ENCODE results near the gene LCLAT1.

The LCLAT1 gene

DNA sequence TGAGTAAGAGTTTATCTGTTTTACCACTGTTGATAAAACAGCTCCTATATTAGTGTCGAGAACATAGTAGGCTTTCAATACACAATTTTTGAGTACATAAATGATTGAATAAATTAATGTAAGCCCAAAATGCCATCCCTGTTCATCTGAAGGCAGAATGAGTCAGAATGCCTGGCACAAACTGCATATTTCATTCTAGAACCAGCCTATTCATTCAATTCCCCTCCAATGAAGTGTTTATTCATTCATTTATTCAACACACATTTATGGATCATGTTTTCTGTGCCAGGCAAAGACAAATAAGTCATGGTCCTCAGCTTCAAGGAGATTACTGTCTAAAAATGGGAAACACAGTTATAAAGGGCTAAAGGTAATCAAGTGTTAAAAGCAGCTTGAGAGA lies 22.8 kb upstream of the LCLAT1 start:
- DNase-seq = no peak

DNA sequence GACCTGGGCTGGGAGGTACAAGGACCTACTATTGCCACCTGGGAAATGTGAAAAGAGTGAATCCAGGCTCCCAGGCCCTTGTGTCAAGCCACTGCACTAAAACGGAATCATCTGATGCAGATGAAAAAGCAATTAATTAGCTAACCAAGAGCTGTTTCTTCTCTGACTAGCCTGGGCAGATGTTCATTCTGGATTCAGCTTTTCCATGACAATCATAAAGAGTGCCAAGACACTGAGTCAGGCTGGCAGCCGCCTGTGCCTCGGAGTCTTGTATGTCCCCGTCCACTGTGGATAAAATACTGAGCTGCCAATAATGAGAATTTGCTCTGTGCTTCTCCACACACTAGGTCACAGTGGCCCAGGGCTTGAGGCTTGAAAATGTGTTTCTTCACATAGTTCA lies 21.7 kb upstream of the LCLAT1 start:
- DNase-seq = peak; percentile 63

DNA sequence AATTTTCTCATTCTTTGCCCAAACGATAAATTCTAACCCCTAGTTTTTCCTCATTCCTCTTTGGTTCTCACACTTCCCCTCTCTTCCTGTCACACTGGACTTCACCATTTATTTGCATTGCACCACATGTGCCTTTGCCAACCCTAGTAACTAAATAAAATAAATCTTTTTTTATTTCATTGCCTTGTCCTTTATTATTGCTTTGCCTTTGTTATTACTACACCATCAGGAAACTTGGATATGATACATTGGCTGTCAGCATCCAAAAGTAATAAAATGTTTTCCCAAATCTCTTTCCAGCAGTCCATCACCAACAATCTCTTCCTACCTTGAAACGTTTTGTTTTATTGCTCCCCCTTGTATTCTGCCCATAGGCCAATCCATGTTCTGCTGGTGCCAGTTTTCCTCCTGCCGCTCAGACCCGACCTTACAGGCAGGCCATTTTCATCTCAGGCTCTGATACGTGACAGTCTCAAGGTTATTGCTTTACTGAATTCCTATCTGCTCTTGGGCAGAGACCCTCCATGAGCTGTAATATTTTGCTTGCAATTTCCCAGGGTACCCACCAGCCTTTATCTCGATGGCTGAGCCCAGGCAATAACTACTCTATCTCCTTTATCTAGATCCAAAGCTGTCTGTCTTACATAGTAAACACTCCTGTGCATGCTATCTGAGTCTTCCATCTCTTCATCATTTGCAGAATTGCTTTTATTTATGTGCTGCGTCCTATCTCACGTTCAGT lies 19.3 kb upstream of the LCLAT1 start:
- DNase-seq = no peak

DNA sequence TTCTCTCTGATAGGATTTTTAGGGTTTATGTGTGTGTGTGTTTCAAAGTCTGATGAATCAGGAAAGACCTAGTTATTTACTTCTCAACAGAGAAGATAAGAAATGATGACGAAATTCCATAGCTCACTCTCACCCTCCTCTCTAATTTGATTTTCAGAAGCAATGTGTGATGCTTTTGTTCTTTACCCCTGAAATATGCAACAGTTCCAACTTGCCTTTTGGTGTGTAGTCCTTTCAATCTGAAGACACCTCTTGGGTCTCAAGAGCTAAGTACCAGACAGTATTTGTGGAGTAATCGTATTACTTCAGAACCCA lies 18.7 kb upstream of the LCLAT1 start:
- DNase-seq = no peak

DNA sequence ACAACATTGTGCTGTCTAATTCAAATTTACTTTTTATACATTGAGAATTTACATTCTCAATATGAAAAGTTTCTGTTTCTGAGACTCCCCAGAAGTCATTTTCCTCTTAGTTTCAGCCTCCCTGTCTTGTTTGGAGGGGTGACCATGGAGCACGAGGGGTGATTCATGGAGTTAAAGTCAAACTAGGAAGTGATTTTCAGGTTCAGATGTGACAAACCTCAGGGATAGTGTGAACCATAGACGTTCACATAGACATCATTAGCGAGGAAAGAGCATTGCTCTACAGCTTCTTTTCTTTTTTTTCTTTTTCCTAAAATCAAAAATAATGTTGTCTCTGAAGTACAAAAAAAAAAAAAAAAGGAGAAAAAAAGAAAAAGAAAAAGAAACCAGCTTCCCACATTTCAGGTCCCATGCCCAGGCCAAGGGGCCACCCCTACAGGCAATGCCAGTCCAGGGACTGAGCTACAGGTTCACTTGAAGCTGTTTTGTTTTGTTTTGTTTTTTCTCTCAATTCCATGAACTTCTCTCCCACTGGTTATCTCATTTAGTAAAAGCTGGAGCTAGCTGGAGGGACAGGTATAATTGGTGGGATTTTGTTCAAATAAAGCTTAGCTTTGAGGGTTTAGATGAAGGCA lies 18.1 kb upstream of the LCLAT1 start:
- no peak for DNase-seq

DNA sequence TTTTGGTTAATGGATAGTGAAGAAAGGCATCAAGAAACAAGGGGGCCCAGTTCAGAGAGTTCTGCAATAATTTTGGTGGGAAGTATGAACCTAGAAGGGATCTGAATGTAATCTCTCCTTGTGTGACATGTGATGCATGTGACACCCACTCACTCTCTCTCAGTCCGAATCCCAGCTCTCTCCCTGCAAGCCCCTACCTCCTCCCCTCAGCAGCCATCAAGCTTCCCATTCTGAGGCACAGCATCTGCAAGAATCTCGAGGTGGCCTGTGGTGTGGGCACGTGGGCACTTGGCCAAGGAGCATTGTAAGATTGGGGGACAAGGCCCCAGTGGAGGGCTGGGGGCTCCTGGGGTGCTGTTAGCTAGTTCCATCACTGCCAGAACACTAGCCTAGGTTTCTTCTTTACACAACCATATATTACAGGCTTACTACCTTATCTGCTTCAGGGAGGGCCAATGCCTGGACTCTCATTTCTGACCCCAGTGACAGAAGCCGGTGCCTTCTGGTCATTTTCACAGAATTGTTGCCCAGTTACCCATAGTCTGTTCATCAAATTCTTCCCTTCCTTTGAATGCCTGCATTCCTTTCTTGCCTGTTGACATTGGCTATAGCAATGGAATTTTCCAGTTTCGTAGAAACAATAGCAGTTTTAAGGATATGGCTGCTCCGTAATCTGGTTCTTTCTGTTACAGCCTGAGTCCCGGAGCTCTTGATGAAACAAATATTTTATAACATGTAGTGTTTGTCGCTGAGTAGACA lies 13.3 kb upstream of the LCLAT1 start:
- no peak for DNase-seq

DNA sequence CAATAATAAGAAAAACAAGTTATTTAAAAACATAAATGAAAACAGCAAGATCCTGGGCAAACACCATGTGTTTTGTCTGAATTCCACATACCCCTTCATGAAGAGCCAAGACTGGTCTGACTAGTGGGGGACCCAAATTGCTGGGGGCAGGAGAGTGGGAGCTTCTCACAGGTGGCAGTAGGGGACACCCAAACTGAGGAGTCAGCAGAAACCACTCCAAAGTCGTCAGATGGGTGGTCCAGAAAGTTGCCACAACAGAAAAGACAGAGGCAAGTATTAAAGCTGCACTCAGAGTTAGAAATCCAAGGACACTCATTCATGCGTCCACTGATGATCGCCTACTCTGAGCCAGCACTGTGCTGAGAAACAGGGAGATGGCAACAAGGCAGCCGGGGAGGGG lies 12.3 kb upstream of the LCLAT1 start:
- no peak for DNase-seq

DNA sequence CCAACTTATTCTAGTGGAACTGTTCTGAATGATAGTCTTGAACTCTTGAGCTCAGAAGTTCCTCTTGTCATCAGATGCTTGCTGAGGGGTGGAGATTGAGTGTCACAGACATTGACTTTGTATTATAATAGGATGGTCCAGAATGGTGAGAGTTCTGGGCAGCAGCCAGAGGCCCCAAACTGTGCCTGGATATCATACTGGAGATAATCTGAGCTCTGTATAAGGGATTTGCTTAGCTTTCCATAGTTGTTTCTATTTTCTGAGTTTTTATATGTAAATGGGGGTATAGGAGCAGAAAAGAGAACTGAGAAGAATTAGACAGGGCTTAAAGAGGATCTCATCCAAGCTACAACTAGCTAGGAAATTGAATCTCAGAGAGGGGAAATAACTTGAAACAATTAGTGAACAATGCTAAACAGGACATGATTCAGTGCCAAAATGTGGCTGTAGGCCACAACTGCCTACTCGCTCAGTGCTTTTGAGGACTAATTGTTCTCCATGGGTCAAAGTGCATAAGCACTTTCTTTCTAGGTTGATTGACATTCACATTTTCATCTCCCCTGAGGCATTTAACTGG lies 10.1 kb upstream of the LCLAT1 start:
- DNase-seq = peak; percentile 48

DNA sequence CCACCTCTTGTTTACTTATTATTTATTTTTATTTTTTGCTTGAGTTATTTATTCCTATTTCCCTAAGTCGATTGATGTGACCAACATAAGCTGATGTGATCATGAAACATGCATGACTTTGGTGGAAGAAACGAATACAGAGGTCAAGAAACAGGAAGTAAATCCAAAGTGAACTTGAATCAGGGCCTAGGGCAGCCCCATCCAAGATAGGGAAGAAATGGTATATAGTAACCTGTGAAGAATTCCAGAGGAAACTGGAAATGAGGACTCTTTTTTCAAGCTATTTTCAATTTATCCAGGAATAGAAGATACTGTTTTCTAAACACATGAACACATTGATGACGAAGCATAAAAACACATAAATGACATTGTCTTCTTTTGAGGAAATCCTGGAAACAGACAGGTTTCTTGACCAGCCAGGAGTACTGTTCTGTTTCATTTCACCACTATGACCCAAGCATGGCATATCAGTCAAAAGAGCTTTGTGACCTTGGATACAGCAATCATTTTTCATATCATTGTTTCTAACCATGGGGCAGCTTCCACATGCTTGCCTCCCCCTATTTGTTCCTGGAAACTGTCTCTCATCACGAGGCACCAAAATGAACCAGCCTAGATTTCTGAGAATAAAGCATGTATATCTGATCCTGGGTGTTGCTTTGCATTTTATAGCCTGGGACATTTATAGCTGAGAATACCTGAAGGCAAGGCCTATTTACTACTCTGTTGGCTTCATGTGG lies 9.1 kb upstream of the LCLAT1 start:
- no peak for DNase-seq

DNA sequence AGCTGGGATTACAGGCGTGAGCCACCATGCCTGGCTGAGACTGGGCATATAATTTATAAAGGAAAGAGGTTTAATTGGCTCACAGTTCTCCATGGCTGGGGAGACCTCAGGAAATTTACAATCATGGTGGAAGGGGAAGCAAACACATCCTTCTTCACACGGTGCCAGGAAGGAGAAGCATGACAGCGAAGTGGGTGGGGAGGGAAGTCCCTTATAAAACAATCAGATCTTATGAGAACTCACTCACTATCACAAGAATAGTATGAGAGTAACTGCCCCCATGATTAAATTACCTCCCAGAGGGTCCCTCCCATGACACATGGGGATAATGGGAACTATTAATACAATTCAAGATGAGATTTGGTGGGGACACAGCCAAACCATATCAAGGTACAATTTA lies 7.8 kb upstream of the LCLAT1 start:
- DNase-seq = no peak

DNA sequence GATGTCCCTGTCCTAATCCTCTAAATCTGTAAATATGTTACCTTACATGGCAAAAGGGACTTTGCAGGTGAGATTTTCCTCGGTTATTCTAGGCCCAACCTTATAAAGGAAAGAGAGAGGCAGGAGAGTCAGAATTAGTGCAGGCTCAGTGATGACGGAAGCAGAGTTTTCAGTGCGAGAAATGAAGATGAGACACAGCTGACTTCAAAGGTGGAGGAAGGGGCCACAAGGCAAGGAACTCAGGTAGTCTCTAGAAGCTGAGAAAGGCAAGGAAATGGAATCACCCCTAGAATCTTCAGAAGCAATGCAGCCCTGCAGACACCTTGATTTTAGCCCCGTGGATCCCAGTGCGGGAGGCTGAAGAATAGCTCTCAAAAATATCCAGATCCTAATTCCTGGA lies 7.2 kb upstream of the LCLAT1 start:
- DNase-seq = no peak

DNA sequence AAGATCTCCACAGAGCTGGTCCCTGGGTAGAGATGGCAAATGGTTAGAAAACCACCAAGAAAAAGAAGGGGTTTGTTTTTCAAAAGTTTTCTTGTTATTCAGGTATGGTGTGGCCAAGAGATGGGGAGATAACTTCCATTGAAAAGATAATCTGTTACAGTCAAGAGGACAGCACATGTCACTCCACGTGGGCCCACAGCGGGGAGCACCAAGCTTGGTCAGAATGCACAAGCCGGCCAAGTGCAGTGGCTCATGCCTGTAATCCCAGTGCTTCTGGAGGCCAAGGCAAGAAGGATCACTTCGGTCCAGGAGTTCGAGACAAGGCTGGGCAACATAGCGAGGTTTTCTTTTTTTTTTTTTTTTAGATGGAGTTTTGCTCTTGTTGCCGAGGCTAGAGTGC lies 6.0 kb upstream of the LCLAT1 start:
- no peak for DNase-seq

DNA sequence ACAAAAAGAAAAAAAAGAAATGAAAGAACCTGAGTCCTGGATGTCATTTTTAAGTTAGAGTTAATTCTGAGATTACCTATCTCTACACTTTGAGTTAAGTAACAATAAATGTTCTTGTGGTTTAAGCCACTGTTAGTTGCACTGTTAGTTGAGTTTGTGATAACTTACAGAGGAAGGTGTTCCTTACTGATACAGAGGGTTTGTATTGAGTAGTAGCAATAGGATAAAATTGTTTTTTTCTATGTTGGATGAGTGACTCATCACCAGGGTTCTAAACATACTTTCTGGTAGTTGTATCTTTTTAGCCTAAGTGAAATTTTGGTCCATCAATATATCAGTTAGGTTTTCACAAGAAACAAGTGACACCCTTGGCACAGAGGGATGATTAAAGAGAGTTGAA lies 4.0 kb upstream of the LCLAT1 start:
- DNase-seq = no peak

DNA sequence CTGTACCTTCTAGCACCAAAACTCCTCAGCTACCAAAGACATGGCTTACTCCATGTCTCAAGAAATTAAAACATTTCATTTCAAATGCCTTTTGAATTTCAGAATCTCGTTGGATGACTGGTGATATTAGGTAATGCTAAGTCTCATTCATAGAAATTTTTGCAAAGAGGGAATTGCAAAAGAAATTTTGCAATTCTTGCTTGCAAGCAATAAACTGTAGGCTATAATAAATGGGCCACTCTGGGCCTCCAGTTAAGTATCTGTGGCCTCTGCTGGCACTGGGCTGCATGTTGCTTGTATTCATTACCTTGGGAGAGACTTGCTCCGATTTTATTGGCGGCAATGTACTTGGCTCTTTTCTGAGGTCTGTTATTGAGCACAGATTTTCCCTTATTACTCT lies 2.8 kb upstream of the LCLAT1 start:
- DNase-seq = peak; percentile 17

DNA sequence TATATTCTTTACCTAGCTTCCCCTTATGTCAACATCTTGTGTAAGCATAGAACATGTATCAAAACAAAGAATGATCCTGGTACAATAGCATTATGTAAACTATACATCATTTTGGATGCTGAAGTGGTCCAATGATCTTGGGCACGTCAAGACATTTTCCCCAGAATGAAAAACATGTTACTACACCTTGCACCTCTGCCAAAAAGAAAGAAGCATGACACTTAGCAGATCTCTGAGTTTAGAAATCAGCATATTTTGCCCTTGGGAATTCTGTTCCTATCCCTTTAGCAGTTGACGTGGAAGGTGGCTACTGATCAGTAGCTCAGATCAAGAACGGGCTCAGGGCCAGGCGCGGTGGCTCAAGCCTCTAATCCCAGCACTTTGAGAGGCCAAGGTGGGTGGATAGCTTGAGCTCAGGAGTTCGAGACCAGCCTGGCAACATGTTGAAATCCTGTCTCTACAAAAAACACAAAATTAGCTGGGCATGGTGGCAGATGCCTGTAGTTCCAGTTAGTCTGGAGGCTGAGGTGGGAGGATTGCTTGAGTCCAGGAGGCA lies 1.7 kb upstream of the LCLAT1 start:
- no peak for DNase-seq

DNA sequence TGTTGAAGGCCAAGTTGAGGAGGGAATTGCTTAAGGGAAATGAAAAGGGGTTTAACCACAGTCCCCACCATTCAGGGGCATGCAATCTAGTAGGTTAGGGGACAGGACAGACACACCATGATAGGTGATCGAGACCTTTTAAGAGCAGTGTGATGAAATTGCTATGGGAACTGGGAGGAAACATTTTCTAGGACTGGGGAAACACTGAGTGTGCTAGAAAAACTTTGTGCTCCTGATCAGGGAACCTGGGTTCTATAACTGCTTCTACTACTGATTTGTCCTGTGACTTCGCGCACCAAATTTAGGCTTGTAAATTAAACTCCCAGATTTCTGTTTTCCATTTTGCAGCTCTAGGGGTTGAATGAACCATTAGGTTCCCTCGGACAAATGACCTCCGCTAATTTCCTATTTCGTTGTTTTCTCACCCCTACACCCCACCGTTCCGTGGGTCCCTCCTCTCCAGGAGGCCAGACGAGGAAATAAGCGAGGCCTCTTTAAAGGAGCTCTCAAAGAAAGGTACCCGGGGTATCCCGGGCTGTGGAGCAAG lies 371 bp upstream of the LCLAT1 start:
- no peak for DNase-seq

DNA sequence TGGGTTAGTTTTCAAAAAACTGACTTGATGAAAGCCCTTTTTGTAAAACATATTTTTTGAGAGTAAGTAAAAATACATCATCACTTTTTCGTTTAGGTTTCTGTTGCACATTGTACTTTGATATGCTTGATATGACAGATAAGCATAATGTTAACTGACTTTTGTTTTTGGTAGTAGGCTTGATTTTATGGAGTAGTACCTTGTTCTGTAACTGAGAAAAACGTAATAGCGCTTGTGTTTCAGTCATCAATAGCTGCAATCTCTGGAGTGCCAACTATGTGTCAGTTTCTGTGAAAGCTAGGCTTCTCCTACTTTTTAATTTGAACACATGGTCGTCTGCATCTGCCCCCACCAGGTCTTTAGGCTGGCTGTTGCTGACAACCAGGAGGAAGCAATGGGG lies 1.3 kb downstream of the LCLAT1 start:
- no peak for DNase-seq

DNA sequence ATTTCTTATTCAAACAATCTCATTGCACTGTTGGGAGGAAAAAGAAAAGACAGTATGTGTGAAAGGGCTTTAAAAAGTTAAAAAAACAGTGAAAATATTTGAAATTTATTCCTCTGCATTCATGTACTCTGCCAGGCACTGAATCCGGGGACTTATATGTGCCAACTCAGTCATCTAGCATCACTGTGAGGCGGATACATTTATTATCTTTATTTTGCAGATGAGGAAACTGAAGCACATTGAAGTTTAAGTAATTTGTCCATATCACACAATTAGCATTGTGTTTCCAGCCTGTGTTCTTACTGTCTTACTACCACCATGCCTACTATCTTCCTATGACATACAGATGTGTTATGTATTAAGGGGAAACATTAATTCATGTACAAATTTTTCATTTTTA lies 1.8 kb downstream of the LCLAT1 start:
- no peak for DNase-seq

DNA sequence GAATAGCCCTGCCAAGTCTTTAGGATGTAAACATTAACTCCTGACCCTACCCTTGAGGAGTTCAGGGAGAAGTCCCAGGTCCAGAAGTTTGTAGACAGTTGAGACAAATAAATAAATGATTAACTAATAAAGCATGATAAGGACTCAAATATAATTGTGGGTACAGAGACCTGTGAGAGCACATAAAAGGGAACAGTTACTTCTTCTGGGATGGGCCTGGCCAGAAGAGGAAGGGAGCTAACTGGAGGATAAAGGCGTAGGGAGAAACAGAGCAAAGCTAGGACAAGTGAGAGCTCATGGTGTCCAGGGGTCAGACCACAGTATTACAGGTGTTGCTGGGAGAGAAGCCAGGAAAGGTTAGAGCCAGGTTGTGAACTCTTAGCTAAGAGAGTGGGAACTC lies 3.0 kb downstream of the LCLAT1 start:
- DNase-seq = no peak

DNA sequence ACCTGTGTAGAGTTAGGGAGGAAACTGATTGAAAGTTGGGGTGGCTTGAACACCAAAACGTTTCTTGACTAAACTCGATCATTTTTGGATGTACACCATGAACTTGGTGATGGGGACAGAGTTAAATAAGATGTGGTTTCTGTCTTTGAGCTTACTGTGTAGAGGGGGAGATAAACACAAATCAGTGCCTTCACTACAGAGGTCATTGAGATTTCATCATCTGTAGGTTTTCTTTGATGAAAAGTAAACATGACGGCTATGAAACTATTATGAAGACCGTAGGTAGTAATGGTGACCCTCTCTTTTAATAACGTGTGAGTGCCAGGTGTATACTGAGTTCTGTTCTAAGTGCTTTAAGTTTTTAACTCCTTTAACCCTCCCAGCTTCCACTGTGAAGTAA lies 6.5 kb downstream of the LCLAT1 start:
- DNase-seq = no peak

DNA sequence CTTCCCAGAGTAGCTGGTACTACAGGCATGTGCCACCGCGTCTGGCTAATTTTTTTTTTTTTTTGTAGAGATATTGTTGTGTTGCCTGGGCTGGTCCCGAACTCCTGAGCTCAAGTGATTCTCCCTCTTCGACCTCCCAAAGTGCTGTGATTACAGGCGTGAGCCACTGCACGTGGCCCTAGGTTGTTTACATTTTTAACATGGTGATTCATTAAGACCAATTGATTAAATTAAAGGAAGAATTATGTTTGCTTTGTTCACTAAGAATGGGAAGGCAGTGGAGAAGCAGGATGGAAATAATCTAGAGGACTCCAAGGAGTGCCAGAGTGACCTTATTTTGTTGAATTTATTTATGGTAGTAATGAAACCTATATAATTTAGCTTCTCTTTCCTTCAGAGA lies 7.5 kb downstream of the LCLAT1 start:
- peak; percentile 17 for DNase-seq

DNA sequence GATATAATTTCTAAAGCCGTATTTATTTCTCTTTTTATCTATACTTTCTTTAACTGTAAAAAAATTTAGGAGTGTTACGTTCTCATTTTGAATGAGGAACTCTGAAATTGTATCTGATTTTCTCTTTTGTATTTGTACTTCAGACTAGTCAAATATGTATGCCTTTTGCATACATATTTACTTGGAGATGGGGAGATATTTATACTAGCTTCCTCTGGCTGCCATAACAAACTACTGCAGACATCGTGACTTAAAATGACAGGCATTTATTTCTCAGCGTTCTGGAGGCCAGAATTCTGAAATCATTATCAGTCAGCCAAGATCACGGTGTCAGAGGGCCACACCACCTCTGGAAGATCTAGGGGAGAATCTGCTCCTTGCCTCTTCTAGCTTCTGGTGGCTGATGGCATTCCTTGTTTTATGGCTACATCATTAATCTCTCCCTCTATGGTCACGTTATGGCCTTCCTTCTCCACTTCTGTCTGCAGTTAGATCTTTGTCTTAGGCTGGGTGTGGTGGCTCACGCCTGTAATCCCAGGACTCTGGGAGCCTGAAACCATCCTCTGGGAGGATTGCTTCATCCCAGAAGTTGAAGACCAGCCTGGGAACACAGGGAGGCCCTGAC lies 8.2 kb downstream of the LCLAT1 start:
- no peak for DNase-seq
